Colonic mucosa (tissue), 4 donors: Measurements from ENCODE around the gene GRIA1. TPM values are rescaled to one million over a fixed set of nuclear protein-coding genes. Genes with fewer than 3 reads are reported as not detected.

Experiments
- DNase-seq: peaks from one replicate; pipeline ENCODE4 v3.0.0-alpha.2; 2020
- H3K27ac ChIP-seq: fragments of 200-600 bp; one replicate; pipeline ENCODE4 v1.8.0; 2021
- H3K27me3 ChIP-seq: fragments of 200-600 bp; one replicate; pipeline ENCODE4 v1.8.0; 2021
- H3K36me3 ChIP-seq: fragments of 200-600 bp; one replicate; pipeline ENCODE4 v1.8.0; 2021
- H3K4me1 ChIP-seq: fragments of 200-600 bp; one replicate; pipeline ENCODE4 v1.8.0; 2021; ENCODE audit warnings: mild to moderate bottlenecking
- H3K4me3 ChIP-seq: fragments of 200-600 bp; one replicate; pipeline ENCODE4 v1.8.0; 2021
- H3K9ac ChIP-seq, 2 donors: one replicate each; pipeline ENCODE4 v1.7.0; 2013; ENCODE audit warnings: control low read depth in 2 of 2, low read depth in 2 of 2, low read length in 2 of 2
- H3K9me3 ChIP-seq: fragments of 200-600 bp; one replicate; pipeline ENCODE4 v1.8.0; 2021
- intact Hi-C: fragments of 100-400 bp; cut with DNase I; formaldehyde crosslinking; loops from one replicate; pipeline ENCODE4 v1.14.1; 2022
- total RNA-seq, 2 donors: library from RNA; stranded (reverse); fragmentation: NEBNext Ultra II Directional in 1 of 2; extraction: Animal tissue kit (Norgen Biotek cat#: 25700) in 1 of 2; gene quantifications; one replicate each; pipeline ENCODE4 v1.2.1, GENCODE V29; 2021
- TF ChIP-seq, protein P1 (sequence below): fragments of 200-600 bp; IDR thresholded peaks from one replicate; pipeline ENCODE4 v1.8.0; 2022; ENCODE audit warnings: antibody characterized with exemption, mild to moderate bottlenecking
- donor health status: healthy.
- donor health status: DM: no; HTN: no; CAD: no.
- donor health status: DM: no; HTN: no; CAD: no.

The GRIA1 gene
- total RNA-seq, 2 donors from 2014 or later: 0.48 TPM; not detected in 1

DNA sequence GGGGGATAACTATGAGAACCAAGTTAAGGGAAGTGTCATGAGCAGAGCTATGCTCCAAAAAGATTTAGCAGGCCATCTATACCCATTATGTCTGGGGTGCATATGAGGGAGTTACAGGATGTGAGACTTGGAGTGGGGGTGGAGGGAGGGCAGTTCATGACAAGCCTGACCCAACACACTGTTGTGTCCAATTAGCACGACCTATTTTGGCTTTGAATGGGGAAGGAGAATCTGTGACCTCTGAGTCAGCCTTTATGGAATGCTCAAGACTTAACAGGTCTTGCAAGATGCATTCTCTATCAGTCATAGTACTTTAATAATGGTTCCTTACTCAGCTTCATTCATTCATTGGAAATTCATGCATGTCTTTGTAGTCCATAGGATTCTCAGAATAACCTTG, 71.7 kb downstream of the GRIA1 start:
- no peaks in the 10 kb centered on the region for H3K36me3 ChIP-seq
- no peak for DNase-seq
- TF ChIP-seq, protein P1, sequence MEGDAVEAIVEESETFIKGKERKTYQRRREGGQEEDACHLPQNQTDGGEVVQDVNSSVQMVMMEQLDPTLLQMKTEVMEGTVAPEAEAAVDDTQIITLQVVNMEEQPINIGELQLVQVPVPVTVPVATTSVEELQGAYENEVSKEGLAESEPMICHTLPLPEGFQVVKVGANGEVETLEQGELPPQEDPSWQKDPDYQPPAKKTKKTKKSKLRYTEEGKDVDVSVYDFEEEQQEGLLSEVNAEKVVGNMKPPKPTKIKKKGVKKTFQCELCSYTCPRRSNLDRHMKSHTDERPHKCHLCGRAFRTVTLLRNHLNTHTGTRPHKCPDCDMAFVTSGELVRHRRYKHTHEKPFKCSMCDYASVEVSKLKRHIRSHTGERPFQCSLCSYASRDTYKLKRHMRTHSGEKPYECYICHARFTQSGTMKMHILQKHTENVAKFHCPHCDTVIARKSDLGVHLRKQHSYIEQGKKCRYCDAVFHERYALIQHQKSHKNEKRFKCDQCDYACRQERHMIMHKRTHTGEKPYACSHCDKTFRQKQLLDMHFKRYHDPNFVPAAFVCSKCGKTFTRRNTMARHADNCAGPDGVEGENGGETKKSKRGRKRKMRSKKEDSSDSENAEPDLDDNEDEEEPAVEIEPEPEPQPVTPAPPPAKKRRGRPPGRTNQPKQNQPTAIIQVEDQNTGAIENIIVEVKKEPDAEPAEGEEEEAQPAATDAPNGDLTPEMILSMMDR: no peak
- H3K9me3 ChIP-seq: no peaks in the 10 kb centered on the region
- no peaks in the 10 kb centered on the region for H3K27me3 ChIP-seq
- H3K4me1 ChIP-seq: no peaks in the 10 kb centered on the region
- intact Hi-C loops: no loop called here
- no peak overlapping the region for H3K4me3 ChIP-seq
- H3K27ac ChIP-seq: no peak overlapping the region
- no peak overlapping the region for H3K9ac ChIP-seq

DNA sequence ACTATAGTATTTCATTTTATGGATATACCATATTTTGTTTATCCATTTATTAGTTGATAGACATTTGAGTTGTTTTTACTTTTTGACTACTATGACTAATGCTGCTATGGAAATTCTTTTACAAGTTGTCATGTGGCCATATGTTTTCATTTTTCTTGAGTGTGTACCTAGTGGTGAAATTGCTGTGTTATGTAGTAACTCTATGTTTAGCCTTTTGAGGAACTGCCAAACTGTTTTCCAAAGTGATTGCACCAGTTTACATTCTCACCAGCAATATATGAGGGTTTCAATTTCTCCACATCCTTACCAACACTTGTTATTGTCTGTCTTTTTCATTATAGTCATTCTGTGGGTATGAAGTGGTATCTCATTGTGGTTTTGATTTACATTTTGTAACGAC, 75.4 kb downstream of the GRIA1 start:
- TF ChIP-seq, protein P1: no peak
- no peak for DNase-seq
- Histone ChIP-seq H3K4me3 (no peak overlapping the region), H3K36me3 (no peaks in the 10 kb centered on the region), H3K27ac (no peak overlapping the region), H3K4me1 (no peaks in the 10 kb centered on the region), H3K9ac (no peak overlapping the region), H3K9me3 (peaks cover 4% of the 10 kb centered on the region), H3K27me3 (no peaks in the 10 kb centered on the region)
- intact Hi-C loops: no loop called here

DNA sequence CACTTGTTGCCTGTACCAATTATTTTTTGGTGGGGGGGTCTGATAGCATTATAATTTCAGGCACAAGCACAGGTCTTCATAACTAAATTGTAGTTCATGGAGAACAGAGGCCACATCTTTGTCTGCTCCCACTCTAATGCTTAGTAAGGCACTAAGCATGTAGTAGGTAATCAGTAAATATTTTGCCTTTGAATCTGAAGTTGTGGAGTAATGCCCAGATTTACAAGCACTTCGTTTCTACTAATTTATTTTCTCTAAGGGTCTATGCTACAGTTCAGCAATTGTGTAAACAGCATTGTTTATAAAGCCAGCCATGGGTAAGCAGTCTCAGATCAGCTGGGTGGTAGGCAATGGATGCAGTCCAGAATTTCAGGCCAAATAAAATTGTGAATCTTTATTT, 78.6 kb downstream of the GRIA1 start:
- Histone ChIP-seq H3K9ac (no peak overlapping the region), H3K9me3 (peaks cover 4% of the 10 kb centered on the region), H3K4me1 (no peaks in the 10 kb centered on the region), H3K36me3 (no peaks in the 10 kb centered on the region), H3K4me3 (no peak overlapping the region), H3K27me3 (no peaks in the 10 kb centered on the region), H3K27ac (no peak overlapping the region)
- intact Hi-C loops: no loop called here
- TF ChIP-seq, protein P1: no peak
- DNase-seq: no peak

DNA sequence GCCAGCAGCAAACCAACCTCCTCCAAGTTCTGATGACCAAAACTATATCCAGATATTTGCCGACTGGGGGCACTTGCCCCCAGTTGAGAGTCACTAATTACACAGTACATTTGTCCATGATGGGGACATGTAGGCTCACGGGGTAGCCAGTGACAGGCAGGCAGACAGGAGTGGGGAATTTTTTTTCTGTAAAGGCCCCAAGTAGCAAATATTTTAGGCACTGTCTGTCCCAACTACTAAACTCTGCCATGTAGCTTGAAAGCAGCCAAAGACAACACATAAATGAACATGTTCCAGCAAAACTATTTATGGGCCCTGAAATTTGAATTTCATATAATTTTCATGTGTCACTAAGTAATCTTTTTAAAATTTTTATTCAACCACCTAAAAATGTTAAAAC, 80.7 kb downstream of the GRIA1 start:
- Histone ChIP-seq H3K9ac (no peak overlapping the region), H3K27ac (no peak overlapping the region), H3K9me3 (peaks cover 4% of the 10 kb centered on the region), H3K27me3 (no peaks in the 10 kb centered on the region), H3K4me3 (no peak overlapping the region), H3K36me3 (no peaks in the 10 kb centered on the region), H3K4me1 (no peaks in the 10 kb centered on the region)
- intact Hi-C loops: no loop called here
- no peak for DNase-seq
- TF ChIP-seq, protein P1: no peak

DNA sequence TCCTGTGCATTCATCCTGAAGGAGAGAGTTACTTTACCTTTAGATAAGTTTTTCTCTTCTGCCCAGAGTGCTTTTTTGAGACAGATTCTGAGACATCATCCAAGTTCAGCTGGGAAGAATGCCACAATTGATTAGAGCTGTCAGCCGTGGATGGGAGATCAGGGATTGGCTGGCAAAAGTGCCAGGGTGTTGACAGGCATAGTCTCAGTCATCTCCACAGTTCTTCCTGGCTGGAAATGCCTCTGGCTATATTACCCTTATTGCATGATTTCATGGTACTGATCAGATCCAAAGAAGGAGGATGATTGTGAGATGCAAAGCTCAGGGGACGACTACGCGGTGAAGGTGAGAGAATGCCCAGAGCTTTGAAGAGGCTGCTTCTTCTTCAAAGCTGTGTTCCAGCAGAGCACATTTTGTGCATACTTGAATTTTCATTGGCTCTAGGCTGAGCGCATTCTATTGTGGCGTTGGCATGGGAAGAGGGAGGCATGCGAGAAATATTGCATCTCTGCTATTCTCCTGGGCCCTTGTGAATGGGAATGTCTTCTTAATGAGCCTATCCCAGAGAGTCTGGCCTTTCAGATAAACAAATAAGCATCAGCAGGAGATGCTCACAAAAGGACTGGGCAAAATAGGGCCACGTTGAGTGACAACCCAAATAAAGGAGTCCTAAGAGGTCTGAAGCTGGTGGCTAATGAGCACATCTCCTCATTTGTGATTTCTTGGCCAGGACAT, 82.1 kb downstream of the GRIA1 start:
- H3K27ac ChIP-seq: no peak overlapping the region
- no peaks in the 10 kb centered on the region for H3K27me3 ChIP-seq
- no peak overlapping the region for H3K4me3 ChIP-seq
- H3K36me3 ChIP-seq: no peaks in the 10 kb centered on the region
- TF ChIP-seq, protein P1: no peak
- intact Hi-C loops: no loop called here
- H3K4me1 ChIP-seq: no peaks in the 10 kb centered on the region
- H3K9me3 ChIP-seq: peaks cover 4% of the 10 kb centered on the region
- H3K9ac ChIP-seq: no peak overlapping the region
- no peak for DNase-seq
